Activated CD4-positive, CD25-positive, alpha-beta regulatory T cell (primary cell): Measurements from ENCODE around the gene C1orf174.

ENCODE experiments used
- DNase-seq, 4 experiments: peaks; one replicate each; lab custom pipeline; 2025; lab: John Stamatoyannopoulos, UW

The C1orf174 gene

DNA sequence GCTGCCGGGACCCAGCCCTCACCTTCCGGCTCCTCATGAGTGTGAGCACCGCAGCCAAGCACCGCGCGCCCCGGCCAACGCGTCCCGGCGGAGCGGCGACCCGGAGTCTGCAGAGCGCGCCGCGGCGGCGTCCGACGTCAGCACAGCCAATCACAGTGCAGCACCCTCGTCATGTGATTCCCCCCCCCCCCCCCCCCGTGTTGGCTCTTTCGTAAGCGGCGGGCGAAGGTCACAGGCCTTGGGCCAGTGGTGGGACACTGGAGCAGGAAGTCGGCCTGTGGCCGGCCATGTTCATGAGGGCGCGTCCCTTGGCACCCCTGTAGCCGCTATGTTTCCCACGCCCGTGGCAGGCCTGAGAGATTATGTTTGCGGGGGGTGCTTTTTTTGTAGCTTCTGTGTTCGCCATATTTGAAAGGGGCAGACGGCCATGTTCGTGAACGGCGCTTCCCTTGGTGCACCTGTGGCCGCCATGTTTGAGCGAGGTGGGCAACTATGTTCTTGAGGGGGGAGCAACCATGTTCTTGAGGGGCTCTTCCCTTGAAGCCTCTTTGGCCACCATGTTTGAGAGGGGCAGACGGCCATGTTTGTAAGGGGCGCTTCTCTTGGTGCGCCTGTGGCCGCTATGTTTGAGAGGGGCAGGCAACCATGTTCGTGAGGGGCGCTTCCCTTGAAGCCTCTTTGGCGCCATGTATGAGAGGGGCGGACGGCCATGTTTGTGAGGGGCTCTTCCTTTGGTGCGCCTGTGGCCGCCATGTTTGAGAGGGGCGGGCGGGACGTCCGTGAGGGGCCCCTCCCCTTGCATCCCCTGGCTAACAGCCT is at the start of gene C1orf174:
Gene C1orf174 (minus strand): TSS at position 123 of the 819 bp plus-strand sequence. CDS start 86 bp downstream, at position 37.
- peak; percentile 89 to 97 (median 94) for DNase-seq

DNA sequence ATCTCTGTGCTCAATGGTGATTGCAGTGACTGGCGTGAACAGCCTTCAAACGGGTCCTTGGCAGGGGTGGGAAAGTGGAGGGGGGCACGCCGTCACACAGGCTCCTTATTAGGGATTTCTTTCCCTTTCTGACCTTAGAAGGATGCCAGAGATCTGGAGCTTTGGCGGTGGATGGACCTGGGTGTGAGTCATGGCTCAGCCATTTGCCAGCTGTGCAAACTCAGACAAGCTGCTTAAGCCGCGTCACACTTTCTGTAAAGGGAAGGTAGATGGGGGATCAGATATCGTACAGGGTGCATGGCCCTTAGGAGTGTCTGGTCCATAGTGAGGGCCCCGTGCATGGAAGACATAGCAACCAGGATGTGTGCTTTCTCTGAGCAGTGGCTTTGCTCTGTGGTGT is 48.3 kb upstream of the C1orf174 start:
- DNase-seq = no peak

- DNase-seq = no peak
Measured at GRCh38 chr1:3945916-3946840, 46.1 kb upstream of the C1orf174 start.

GRCh38 chr1:3945222-3945621 is 45.1 kb upstream of the C1orf174 start:
- no peak for DNase-seq

DNA sequence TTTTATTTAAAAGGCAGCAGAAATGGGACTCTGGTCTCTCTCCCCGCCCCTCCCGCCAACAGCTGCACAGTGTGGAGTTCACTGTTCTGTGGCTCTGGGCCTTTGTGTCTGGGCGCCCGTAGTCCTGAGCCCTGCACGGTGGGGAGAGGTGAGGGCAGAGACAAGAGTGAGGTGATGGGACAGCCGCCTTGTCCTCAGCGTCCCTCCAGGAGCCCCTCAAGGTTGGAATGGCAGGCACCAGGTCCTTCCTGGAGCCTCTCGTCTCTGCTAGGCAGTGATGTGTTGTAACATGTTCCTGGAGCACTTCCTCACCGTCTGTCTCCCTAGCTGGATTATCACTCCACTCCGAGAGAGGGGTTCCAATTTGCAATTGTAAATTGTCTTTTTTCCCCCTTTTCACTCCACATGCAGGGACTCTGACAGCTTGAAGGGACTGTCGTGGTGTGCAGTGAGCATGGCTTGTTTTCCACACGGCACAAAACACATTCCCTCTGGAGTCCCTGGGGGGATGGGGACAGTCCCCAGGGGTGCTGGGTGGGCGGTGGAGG is 44.6 kb upstream of the C1orf174 start:
- DNase-seq = no peak

GRCh38 chr1:3943806-3944577 is 43.9 kb upstream of the C1orf174 start:
- DNase-seq = no peak

- no peak for DNase-seq
Measured at GRCh38 chr1:3943123-3943431, 43.0 kb upstream of the C1orf174 start.

GRCh38 chr1:3942416-3943122 is 42.5 kb upstream of the C1orf174 start:
- DNase-seq = no peak

DNA sequence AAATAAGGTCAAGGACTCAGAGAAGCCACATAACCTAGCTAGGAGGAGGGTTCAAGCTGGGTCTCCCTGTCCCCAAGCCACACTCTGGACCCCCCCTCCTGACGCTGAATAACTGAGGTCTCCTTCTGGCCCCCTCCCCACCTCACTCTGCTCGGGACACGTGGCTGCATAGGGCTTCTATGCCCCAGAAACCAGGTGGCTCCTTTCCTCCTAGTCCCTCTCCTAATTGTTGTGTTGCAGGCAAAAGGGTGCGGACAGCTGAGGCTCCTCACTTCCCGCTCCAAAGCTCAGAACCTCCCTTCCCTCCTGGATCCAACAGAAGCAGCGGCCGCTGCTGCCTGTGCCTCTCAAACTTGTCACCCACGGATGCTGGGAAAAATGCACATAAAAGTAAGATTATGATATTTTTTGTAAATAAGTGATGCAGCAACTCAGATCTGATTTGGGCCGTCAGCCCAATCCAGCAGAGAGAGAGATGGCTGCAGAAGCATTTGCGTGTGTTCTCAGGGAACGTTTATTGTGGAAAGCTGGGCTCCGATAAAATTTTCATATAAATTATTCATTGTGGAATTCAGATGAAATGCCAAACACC is 40.8 kb upstream of the C1orf174 start:
- no peak for DNase-seq

DNA sequence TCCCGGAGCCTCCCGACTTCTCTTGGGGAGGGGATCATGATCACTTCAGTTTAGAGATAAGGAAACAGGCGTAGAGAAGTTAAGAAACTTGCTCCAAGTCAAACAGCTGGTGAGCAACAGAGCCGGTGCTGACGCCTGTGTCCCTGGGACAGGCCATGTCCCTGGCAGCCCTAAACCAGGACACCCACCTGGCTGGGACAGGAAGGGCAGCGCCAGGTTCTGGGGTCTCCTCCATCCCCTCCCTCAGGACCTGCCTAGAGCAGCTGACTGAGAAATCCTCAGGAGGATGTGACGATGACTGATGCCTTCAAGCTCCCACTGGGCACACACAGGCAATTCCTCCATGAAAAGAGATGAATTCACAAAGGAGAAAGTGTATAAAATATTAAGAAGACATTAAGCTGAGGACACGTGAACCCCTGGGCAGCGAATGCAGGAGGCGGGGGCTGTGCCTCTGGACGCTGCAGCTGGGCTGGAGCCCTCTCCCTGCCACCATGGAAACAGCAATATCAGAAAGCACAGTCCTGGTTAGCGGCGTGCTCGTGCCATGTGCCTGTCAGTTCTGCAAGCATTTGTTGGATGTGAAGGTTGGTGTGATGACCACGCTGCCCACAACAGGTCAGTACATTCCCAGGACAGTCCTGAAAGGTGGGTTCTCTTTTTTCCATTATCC is 40.1 kb upstream of the C1orf174 start:
- DNase-seq = no peak

- DNase-seq = no peak
Measured at GRCh38 chr1:3939242-3940080, 39.4 kb upstream of the C1orf174 start.

- no peak for DNase-seq
Measured at GRCh38 chr1:3932156-3932919, 32.3 kb upstream of the C1orf174 start.

DNA sequence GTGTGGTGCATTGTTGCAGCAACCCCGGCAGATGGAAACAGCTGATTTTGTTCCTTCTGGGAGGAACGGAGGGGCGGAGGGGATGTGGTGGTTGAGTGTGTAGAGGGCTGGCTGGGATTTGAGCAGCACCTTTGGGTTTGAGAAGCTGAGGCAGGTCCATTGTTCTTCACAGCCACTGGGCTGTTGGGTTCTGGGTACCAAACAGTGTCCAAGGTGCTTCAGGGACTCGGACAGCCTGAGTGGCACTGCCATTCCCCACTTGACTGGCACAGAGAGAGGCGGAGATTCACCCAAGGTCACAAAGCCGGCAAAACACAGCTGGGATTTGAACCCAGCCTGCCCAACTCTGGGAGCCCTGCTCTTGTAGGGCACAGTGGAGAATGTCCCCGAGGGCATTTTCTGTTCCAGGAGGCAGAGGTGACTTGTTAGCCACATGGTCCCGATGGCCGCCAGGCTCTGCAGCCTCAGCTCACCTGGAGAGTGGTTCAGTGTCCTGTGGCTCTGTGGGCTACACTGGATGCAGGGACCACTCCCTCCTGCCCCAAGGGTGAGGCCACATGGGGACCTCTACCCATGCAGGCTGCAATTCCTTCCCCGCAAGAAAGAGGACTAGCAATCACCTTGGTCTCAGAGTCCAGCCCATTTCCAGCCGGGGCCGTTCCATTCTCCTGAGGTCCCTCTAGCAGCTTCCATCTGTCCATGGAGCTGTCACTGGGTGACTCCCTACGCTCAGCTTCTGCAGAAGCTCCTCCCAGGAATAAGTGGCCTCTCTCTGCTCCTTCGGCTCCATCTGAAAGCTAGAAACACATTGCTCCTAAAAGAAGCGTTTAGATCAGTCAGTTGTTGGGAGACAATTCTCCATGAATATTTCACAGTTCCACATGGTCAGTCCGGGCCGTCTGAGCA is 31.2 kb upstream of the C1orf174 start:
- DNase-seq = no peak

GRCh38 chr1:3930301-3931006 is 30.4 kb upstream of the C1orf174 start:
- no peak for DNase-seq

DNA sequence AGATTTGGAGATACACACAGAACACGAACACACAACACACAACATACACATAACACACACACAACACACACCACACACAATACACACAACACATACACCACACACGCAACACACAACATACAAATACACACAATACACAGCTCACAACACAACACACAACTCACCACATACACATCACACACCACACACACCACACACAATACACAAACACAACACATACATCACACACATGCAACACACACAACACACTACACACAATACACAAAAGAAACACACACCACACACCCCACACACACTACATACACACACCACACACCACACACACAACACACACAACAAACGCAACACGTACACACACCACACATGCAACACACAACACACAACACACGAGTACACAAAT is 29.1 kb upstream of the C1orf174 start:
- DNase-seq = no peak

GRCh38 chr1:3928586-3928985 is 28.5 kb upstream of the C1orf174 start:
- no peak for DNase-seq

- DNase-seq = no peak
Measured at GRCh38 chr1:3926956-3927355, 26.9 kb upstream of the C1orf174 start.
